Right lobe of liver (tissue), 6 donors: Measurements from ENCODE around the gene SEC14L1. TPM values are rescaled to one million over a fixed set of nuclear protein-coding genes. Genes with fewer than 3 reads are reported as not detected.

ENCODE experiments used
- ATAC-seq, 4 donors: fragments of 200-7000 bp; cut with Tn5 transposase; one replicate each; pipeline ENCODE4 v1.9.1; 2020; ENCODE audit warnings: mild to moderate bottlenecking in 4 of 4, moderate library complexity in 4 of 4
- DNase-seq, 3 donors: peaks; one replicate each; pipeline ENCODE4 v3.0.0-alpha.2; 2020
- H3K27ac ChIP-seq, 3 donors: fragments of 200-600 bp; one replicate each; pipeline ENCODE4 v1.8.0; 2022
- H3K27me3 ChIP-seq, 2 donors: fragments of 200-600 bp; one replicate each; pipeline ENCODE4 v1.8.0; 2022
- H3K36me3 ChIP-seq, 4 donors: fragments of 200-600 bp; sonication (generic) in 1 of 4; one replicate each; pipeline versions ENCODE4 v1.5.1 to v1.8.0; 2017 to 2022; ENCODE audit warnings: control low read depth in 1 of 4
- H3K4me1 ChIP-seq, 4 donors: fragments of 200-600 bp; sonication (generic) in 1 of 4; one replicate each; pipeline versions ENCODE4 v1.5.1 to v1.8.0; 2017 to 2022; ENCODE audit warnings: control low read depth in 1 of 4
- H3K4me3 ChIP-seq, 3 donors: fragments of 200-600 bp; one replicate each; pipeline ENCODE4 v1.8.0; 2022
- H3K9me3 ChIP-seq, 4 donors: fragments of 200-600 bp; sonication (generic) in 1 of 4; one replicate each; pipeline versions ENCODE4 v1.5.1 to v1.8.0; 2017 to 2022; ENCODE audit warnings: control low read depth in 1 of 4
- CTCF ChIP-seq, 4 donors: fragments of 200-600 bp in 3 of 4; fragments of 450-650 bp in 1 of 4; IDR thresholded peaks; one replicate each; pipeline versions ENCODE4 v1.5.1 to v1.8.0; 2016 to 2022; ENCODE audit warnings: antibody characterized with exemption in 4 of 4, mild to moderate bottlenecking in 2 of 4
- POLR2A ChIP-seq: fragments of 450-650 bp; IDR thresholded peaks from one replicate; pipeline ENCODE4 v1.6.1; 2017; ENCODE audit warnings: antibody characterized with exemption, mild to moderate bottlenecking
- WGBS: methylation state at CpG from one replicate; pipeline ENCODE4 v1.1.6; 2018; ENCODE audit warnings: low coverage, low lambda C conversion rate; ENCODE audit not compliant: insufficient coverage; ENCODE audit errors: missing lambda C conversion rate; 5-methylcytosine and 5-hydroxymethylcytosine counted together
- intact Hi-C, 2 donors: fragments of 100-400 bp; cut with DNase I; formaldehyde crosslinking; loops; one replicate each; pipeline versions ENCODE4 v1.11.2 to v1.14.1; 2022
- total RNA-seq, 6 experiments: library from RNA; depleted of rRNA in 2 of 6; stranded (reverse); fragments of >200 nt in 2 of 6; fragmentation: NEBNext Ultra II Directional in 3 of 6; extraction: Animal tissue kit (Norgen Biotek cat#: 25700) in 3 of 6; gene quantifications; one replicate each; pipeline versions ENCODE4 v1.1.0 to v1.2.4, GENCODE V29; 2016 to 2023
- donor health status: DM: no; HTN: yes; CAD: no.
- donor health status: DM: no; HTN: no; CAD: no.
- donor health status: DM: no; HTN: no; CAD: no.
- donor health status: DM: no; HTN: yes; CAD: no.
- donor health status: DM: no; HTN: yes; CAD: no.

The SEC14L1 gene
- total RNA-seq, 6 experiments from 2014 or later = 21.5 to 44.4 (median 24.9) TPM

DNA sequence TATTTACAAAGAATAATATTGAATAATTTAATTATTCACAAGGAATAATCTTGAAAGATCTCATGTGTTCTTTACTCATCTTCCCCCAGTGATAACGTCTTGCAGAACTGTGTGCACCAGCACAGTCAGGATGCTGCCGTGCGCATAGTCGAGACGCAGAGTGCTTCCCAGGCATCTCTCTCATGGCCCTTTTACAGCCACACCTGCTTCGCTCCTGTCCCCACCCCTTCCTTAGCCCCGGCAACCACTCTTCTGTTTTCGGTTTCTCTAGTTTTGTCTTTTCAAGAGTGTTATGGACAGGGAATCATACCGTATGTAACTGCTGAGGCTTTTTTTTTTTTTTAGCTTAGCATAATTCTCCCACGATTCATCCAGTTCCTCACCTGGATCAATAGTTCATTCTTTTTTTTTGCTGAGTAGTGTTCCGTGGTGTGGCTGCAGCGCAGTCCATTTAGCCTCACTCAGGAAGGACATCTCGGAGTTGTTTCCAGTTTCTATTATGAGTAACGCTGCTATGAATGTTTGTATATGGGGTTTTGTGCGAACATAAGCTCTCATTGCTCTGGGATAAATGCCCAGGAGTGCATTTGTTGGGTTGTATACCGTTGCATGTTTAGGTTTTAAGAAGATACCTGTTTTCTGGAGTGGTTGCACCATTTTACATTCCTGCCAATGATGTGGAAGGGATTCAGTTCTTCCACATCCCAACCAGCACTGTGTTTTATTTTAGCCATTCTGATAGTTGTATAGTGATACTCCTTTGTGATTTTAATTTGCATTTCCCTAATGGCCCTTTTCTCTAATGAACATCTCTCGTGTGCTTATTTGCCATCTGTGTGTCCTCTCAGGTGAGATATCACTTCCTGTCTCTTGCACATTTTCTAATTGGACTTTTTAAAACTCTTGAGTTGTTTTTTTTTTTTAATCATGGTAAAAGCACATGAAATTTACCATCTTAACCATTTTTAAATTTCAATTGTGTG, 47.6 kb downstream of the SEC14L1 start:
- intact Hi-C loops = no loop called here
- no peaks in the 10 kb centered on the region for H3K9me3 ChIP-seq
- H3K4me1 ChIP-seq = no peaks in the 10 kb centered on the region
- H3K4me3 ChIP-seq = no peak overlapping the region
- no peak overlapping the region for H3K27ac ChIP-seq
- no peaks in the 10 kb centered on the region for H3K27me3 ChIP-seq
- DNase-seq (no peak), ATAC-seq (no peak)
- no peak for TF ChIP-seq POLR2A
- no peak for TF ChIP-seq CTCF (IDR thresholded peaks at IDR 0.05)
- peaks cover 0 to 10% (median 2%) of the 10 kb centered on the region in 4 donors for H3K36me3 ChIP-seq
- WGBS = 68% methylated on average over 13 of the region's 17 CpGs

- Histone ChIP-seq H3K9me3 (no peaks in the 10 kb centered on the region), H3K27ac (no peak overlapping the region), H3K27me3 (no peaks in the 10 kb centered on the region), H3K36me3 (peaks cover 0 to 11% (median 2%) of the 10 kb centered on the region in 4 donors), H3K4me3 (no peak overlapping the region), H3K4me1 (no peaks in the 10 kb centered on the region)
- WGBS = 52% methylated on average over 2 of the region's 2 CpGs
- TF ChIP-seq CTCF (IDR thresholded peaks at IDR 0.05) = no peak
- no peak for TF ChIP-seq POLR2A
- peak in 2 of 4 donors; percentile 17 to 31 for ATAC-seq
- intact Hi-C loops = no loop called here
- DNase-seq = no peak
Measured at GRCh38 chr17:77189148-77189547, 48.4 kb downstream of the SEC14L1 start.

GRCh38 chr17:77190576-77190975, 49.8 kb downstream of the SEC14L1 start:
- no peak for DNase-seq
- no peaks in the 10 kb centered on the region for H3K9me3 ChIP-seq
- ATAC-seq = no peak
- no peaks in the 10 kb centered on the region for H3K4me1 ChIP-seq
- H3K27me3 ChIP-seq = no peaks in the 10 kb centered on the region
- H3K36me3 ChIP-seq = peaks cover 2 to 25% (median 10%) of the 10 kb centered on the region in 4 donors
- no peak overlapping the region for H3K27ac ChIP-seq
- intact Hi-C loops = no loop called here
- H3K4me3 ChIP-seq = no peak overlapping the region
- WGBS = 83% methylated on average over 6 of the region's 11 CpGs
- TF ChIP-seq CTCF (IDR thresholded peaks at IDR 0.05) (no peak), POLR2A (no peak)

DNA sequence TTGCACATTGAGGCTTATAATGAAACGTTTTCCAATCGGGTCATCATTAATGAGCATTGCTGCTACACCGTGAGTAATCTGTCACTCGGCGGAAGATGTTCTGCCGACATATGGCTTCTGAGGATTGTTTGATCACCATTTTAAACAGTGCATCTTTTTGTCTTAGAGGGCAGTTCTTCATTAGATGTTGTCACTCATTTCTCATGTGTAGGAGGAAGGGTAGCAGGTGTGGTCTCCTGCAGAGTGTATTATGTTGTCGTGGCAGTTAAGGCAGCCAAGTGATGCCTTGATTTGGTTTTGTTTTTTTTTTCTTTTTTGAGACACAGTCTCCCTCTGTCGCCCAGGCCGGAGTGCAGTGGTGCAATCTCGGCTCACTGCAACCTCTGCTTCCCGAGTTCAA, 50.5 kb downstream of the SEC14L1 start:
- WGBS = 80% methylated on average over 7 of the region's 11 CpGs
- Histone ChIP-seq H3K27me3 (no peaks in the 10 kb centered on the region), H3K9me3 (no peaks in the 10 kb centered on the region), H3K4me3 (no peak overlapping the region), H3K36me3 (peaks cover 4 to 32% (median 11%) of the 10 kb centered on the region in 4 donors), H3K4me1 (no peaks in the 10 kb centered on the region), H3K27ac (no peak overlapping the region)
- intact Hi-C loops = no loop called here
- DNase-seq (no peak), ATAC-seq (no peak)
- no peak for TF ChIP-seq CTCF (IDR thresholded peaks at IDR 0.05)
- TF ChIP-seq POLR2A = no peak
